ENCODE measurements around the gene CLTB.

GRCh38 chr5:176406436-176407052, 9.8 kb downstream of the CLTB start:
- no peak for TF ChIP-seq CTCF (IDR thresholded peaks at IDR 0.05 in 2 of 3, conservative IDR thresholded peaks at IDR 0.05 in 1 of 3; ENCODE audit: borderline replicate concordance in 1 of 3, insufficient read depth in 1 of 3, low read depth in 2 of 3, low read length in 2 of 3)
- TF ChIP-seq SP1 (IDR thresholded peaks at IDR 0.05; ENCODE audit: low read depth): no peak
- TF ChIP-seq POLR2AphosphoS5 (IDR thresholded peaks at IDR 0.05; ENCODE audit: low read depth, low read length): no peak
- no peak for TF ChIP-seq EZH2phosphoT487 (IDR thresholded peaks at IDR 0.05; ENCODE audit: borderline replicate concordance)
- TF ChIP-seq, protein P1, sequence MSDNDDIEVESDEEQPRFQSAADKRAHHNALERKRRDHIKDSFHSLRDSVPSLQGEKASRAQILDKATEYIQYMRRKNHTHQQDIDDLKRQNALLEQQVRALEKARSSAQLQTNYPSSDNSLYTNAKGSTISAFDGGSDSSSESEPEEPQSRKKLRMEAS (IDR thresholded peaks at IDR 0.05): no peak
